CD14-positive monocyte (primary cell): ENCODE results near the gene DCP2. TPM values are rescaled to one million over a fixed set of nuclear protein-coding genes. Genes with fewer than 3 reads are reported as not detected.

Experiments
- DNase-seq, 3 donors: peaks; one replicate each; pipeline ENCODE4 v3.0.0-alpha.2; 2011 to 2022
- H2AFZ ChIP-seq: 2 replicates; pipeline ENCODE4 v1.6.0; 2012; ENCODE audit warnings: mild to moderate bottlenecking, low read depth, low read length, inconsistent platforms; ENCODE audit not compliant: insufficient read depth, poor library complexity, severe bottlenecking
- H3K27ac ChIP-seq, 2 donors: 1 replicate in 1 of 2; 2 replicates in 1 of 2; pipeline ENCODE4 v1.5.1; 2012 to 2013; ENCODE audit warnings: low read length in 2 of 2, control low read depth in 1 of 2, inconsistent platforms in 1 of 2, low read depth in 1 of 2, mild to moderate bottlenecking in 1 of 2
- H3K27me3 ChIP-seq, 2 donors: one replicate each; pipeline versions ENCODE4 v1.6.0 to v1.6.1; 2011 to 2013; ENCODE audit warnings: low read length in 2 of 2; ENCODE audit not compliant: control insufficient read depth in 2 of 2, insufficient read depth in 2 of 2
- H3K36me3 ChIP-seq, 2 donors: replicated peaks in 1 of 2; 1 replicate in 1 of 2; 2 replicates in 1 of 2; pipeline versions ENCODE4 v1.5.1 to v1.6.1; 2012 to 2013; ENCODE audit warnings: low read length in 2 of 2, control low read depth in 1 of 2, inconsistent platforms in 1 of 2, mild to moderate bottlenecking in 1 of 2; ENCODE audit not compliant: insufficient read depth in 2 of 2, control insufficient read depth in 1 of 2
- H3K4me1 ChIP-seq, 2 donors: 1 replicate in 1 of 2; 2 replicates in 1 of 2; pipeline versions ENCODE4 v1.5.1 to v1.6.1; 2012 to 2013; ENCODE audit warnings: low read length in 2 of 2, control low read depth in 1 of 2, inconsistent platforms in 1 of 2, mild to moderate bottlenecking in 1 of 2, moderate library complexity in 1 of 2; ENCODE audit not compliant: insufficient read depth in 2 of 2, control insufficient read depth in 1 of 2
- H3K4me2 ChIP-seq: replicated peaks from 2 replicates; pipeline ENCODE3; 2012; ENCODE audit warnings: low read length, moderate library complexity, mild to moderate bottlenecking; ENCODE audit not compliant: poor library complexity, severe bottlenecking; ENCODE audit errors: extremely low read depth
- H3K4me3 ChIP-seq, 3 experiments: fragments of 200-600 bp in 1 of 3; sonication (generic) in 1 of 3; replicated peaks in 1 of 3; 1 replicate in 2 of 3; 2 replicates in 1 of 3; pipeline ENCODE4 v1.5.1; 2011 to 2013; ENCODE audit warnings: low read length in 3 of 3, mild to moderate bottlenecking in 3 of 3, control low read depth in 2 of 3, low read depth in 2 of 3, inconsistent platforms in 1 of 3, moderate library complexity in 1 of 3
- H3K79me2 ChIP-seq: 2 replicates; pipeline ENCODE4 v1.6.0; 2012; ENCODE audit warnings: mild to moderate bottlenecking, control low read depth, inconsistent platforms, low read length, moderate library complexity; ENCODE audit not compliant: insufficient read depth
- H3K9ac ChIP-seq: 2 replicates; pipeline ENCODE4 v1.6.0; 2017; ENCODE audit warnings: low read length, mild to moderate bottlenecking; ENCODE audit not compliant: insufficient read depth, poor library complexity, severe bottlenecking
- H3K9me3 ChIP-seq, 2 donors: replicated peaks in 1 of 2; 1 replicate in 1 of 2; 2 replicates in 1 of 2; pipeline versions ENCODE4 v1.5.1 to v1.6.1; 2012 to 2013; ENCODE audit warnings: low read length in 2 of 2, control low read depth in 1 of 2; ENCODE audit not compliant: control insufficient read depth in 1 of 2, insufficient read depth in 1 of 2
- H4K20me1 ChIP-seq: 2 replicates; pipeline ENCODE4 v1.6.0; 2012; ENCODE audit warnings: mild to moderate bottlenecking, low read length, control low read depth, moderate library complexity; ENCODE audit not compliant: insufficient read depth
- H3K27ac Mint-ChIP-seq, 7 donors: one replicate each; pipeline ENCODE4 v1.8.0; 2020; ENCODE audit warnings: mild to moderate bottlenecking in 7 of 7, mixed read lengths in 7 of 7, moderate library complexity in 6 of 7, inconsistent platforms in 2 of 7
- H3K27me3 Mint-ChIP-seq, 3 donors: one replicate each; pipeline ENCODE4 v1.8.0; 2021 to 2022; ENCODE audit warnings: low read depth in 3 of 3, mild to moderate bottlenecking in 3 of 3, mixed read lengths in 3 of 3, moderate library complexity in 3 of 3, inconsistent platforms in 1 of 3
- H3K36me3 Mint-ChIP-seq, 2 donors: one replicate each; pipeline ENCODE4 v1.8.0; 2020; ENCODE audit warnings: mixed read lengths in 2 of 2, inconsistent platforms in 1 of 2, mild to moderate bottlenecking in 1 of 2
- H3K4me1 Mint-ChIP-seq: one replicate; pipeline ENCODE4 v1.8.0; 2020; ENCODE audit warnings: mild to moderate bottlenecking, mixed read lengths
- H3K4me3 Mint-ChIP-seq, 2 donors: one replicate each; pipeline ENCODE4 v1.8.0; 2020; ENCODE audit warnings: mild to moderate bottlenecking in 2 of 2, mixed read lengths in 2 of 2, moderate library complexity in 1 of 2
- H3K9me3 Mint-ChIP-seq, 7 donors: one replicate each; pipeline ENCODE4 v1.8.0; 2020 to 2022; ENCODE audit warnings: mixed read lengths in 7 of 7, mild to moderate bottlenecking in 6 of 7, moderate library complexity in 6 of 7, inconsistent platforms in 2 of 7
- WGBS: methylation state at CpG from one replicate; pipeline ENCODE4 v1.1.5; 2013; ENCODE audit warnings: missing lambda C conversion rate; ENCODE audit not compliant: insufficient coverage; 5-methylcytosine and 5-hydroxymethylcytosine counted together
- intact Hi-C, 2 donors: fragments of 100-400 bp; cut with micrococcal nuclease; formaldehyde crosslinking; loops; one replicate each; pipeline versions ENCODE4 v1.15.0 to v1.15.1; 2023
- polyA plus RNA-seq, 3 donors: library from polyadenylated mRNA; depleted of rRNA in 1 of 3; unstranded in 2 of 3; stranded (reverse) in 1 of 3; fragments of 300-500 nt in 2 of 3; fragments of >200 nt in 1 of 3; fragmentation: Illumina TruSeq in 2 of 3; gene quantifications; 1 replicate in 2 of 3; 2 replicates in 1 of 3; pipeline ENCODE4 v1.2.3, GENCODE V29; 2012 to 2021
- TF ChIP-seq, protein P1 (sequence below): fragments of 200-600 bp; IDR thresholded peaks from one replicate; pipeline ENCODE4 v1.8.0; 2022; ENCODE audit warnings: antibody characterized with exemption, mild to moderate bottlenecking

DCP2 gene
- polyA plus RNA-seq, 3 donors = 24.0 to 62.2 (median 58.9) TPM

DNA sequence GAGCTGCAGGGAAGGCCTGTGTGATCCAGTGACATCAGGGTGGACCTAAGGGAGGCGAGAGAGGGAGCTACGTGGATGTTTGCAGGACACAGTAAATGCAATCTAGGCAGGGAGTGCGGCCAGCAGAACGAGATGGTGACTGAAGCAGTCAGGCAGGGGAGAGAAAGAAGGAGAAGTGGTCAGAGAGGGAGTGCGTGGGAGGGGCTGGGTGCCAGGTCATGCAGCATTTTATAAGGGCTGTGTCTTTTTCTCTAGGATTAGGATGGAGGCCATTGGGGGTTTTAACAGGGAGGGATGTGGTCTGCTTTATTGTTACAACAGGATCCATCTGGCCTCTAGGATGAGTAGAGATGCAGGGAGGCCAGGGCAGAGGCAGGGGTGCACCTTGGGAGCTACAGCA lies 80.4 kb downstream of the DCP2 start:
- H3K27me3 ChIP-seq = no peaks in the 10 kb centered on the region
- TF ChIP-seq, protein P1, sequence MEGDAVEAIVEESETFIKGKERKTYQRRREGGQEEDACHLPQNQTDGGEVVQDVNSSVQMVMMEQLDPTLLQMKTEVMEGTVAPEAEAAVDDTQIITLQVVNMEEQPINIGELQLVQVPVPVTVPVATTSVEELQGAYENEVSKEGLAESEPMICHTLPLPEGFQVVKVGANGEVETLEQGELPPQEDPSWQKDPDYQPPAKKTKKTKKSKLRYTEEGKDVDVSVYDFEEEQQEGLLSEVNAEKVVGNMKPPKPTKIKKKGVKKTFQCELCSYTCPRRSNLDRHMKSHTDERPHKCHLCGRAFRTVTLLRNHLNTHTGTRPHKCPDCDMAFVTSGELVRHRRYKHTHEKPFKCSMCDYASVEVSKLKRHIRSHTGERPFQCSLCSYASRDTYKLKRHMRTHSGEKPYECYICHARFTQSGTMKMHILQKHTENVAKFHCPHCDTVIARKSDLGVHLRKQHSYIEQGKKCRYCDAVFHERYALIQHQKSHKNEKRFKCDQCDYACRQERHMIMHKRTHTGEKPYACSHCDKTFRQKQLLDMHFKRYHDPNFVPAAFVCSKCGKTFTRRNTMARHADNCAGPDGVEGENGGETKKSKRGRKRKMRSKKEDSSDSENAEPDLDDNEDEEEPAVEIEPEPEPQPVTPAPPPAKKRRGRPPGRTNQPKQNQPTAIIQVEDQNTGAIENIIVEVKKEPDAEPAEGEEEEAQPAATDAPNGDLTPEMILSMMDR = no peak
- Mint-ChIP-seq H3K27ac (no peak overlapping the region), H3K9me3 (no peaks in the 10 kb centered on the region), H3K36me3 (no peaks in the 10 kb centered on the region), H3K4me3 (no peak overlapping the region), H3K27me3 (peaks cover 0 to 12% (median 6%) of the 10 kb centered on the region in 3 donors), H3K4me1 (peaks cover 12% of the 10 kb centered on the region)
- H4K20me1 ChIP-seq = no peaks in the 10 kb centered on the region
- whole genome bisulfite sequencing = 37% methylated on average over 5 of the region's 5 CpGs
- intact Hi-C loops = no loop called here
- H3K79me2 ChIP-seq = no peaks in the 10 kb centered on the region
- no peak overlapping the region for H3K27ac ChIP-seq
- H3K9me3 ChIP-seq = no peaks in the 10 kb centered on the region
- H3K4me1 ChIP-seq = no peaks in the 10 kb centered on the region
- DNase-seq = no peak
- no peak overlapping the region for H2AFZ ChIP-seq
- H3K4me3 ChIP-seq = no peak overlapping the region
- H3K9ac ChIP-seq = no peak overlapping the region
- H3K4me2 ChIP-seq = no peak overlapping the region
- no peaks in the 10 kb centered on the region for H3K36me3 ChIP-seq

DNA sequence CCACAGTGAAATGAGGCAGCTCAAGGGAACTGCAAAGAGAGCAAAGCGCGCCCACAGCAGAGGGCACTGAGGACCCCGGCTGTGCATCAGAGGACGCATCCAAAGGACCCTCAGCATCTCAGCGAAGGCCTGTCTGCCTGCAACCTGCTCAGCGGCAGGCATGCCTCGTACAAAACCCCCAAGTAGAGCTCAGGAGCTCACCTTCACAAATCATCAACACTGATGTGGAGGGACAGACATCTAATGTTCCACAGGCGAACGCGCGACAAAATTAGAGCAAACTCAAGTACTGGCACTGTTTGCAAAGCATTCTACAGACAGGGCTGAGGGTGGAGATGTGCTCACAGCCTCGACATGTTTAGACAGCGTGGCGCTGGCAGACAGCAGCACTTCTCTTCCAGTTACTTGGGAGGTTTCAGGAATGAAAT lies 81.0 kb downstream of the DCP2 start:
- H3K4me2 ChIP-seq = no peak overlapping the region
- H3K9me3 Mint-ChIP-seq = no peaks in the 10 kb centered on the region
- intact Hi-C loops = no loop called here
- H3K36me3 Mint-ChIP-seq = no peaks in the 10 kb centered on the region
- 88% methylated on average over 7 of the region's 14 CpGs for whole genome bisulfite sequencing
- no peak overlapping the region for H3K4me3 Mint-ChIP-seq
- H3K4me1 Mint-ChIP-seq = peaks cover 12% of the 10 kb centered on the region
- H3K36me3 ChIP-seq = no peaks in the 10 kb centered on the region
- H2AFZ ChIP-seq = no peak overlapping the region
- H3K27me3 ChIP-seq = no peaks in the 10 kb centered on the region
- peaks cover 0 to 11% (median 6%) of the 10 kb centered on the region in 3 donors for H3K27me3 Mint-ChIP-seq
- H3K4me3 ChIP-seq = no peak overlapping the region
- no peaks in the 10 kb centered on the region for H4K20me1 ChIP-seq
- no peaks in the 10 kb centered on the region for H3K4me1 ChIP-seq
- H3K27ac Mint-ChIP-seq = no peak overlapping the region
- H3K79me2 ChIP-seq = no peaks in the 10 kb centered on the region
- no peak overlapping the region for H3K27ac ChIP-seq
- no peak for DNase-seq
- no peaks in the 10 kb centered on the region for H3K9me3 ChIP-seq
- H3K9ac ChIP-seq = no peak overlapping the region
- TF ChIP-seq, protein P1 = no peak
